ENCODE data around the gene PRPF31.

Gene PRPF31

DNA sequence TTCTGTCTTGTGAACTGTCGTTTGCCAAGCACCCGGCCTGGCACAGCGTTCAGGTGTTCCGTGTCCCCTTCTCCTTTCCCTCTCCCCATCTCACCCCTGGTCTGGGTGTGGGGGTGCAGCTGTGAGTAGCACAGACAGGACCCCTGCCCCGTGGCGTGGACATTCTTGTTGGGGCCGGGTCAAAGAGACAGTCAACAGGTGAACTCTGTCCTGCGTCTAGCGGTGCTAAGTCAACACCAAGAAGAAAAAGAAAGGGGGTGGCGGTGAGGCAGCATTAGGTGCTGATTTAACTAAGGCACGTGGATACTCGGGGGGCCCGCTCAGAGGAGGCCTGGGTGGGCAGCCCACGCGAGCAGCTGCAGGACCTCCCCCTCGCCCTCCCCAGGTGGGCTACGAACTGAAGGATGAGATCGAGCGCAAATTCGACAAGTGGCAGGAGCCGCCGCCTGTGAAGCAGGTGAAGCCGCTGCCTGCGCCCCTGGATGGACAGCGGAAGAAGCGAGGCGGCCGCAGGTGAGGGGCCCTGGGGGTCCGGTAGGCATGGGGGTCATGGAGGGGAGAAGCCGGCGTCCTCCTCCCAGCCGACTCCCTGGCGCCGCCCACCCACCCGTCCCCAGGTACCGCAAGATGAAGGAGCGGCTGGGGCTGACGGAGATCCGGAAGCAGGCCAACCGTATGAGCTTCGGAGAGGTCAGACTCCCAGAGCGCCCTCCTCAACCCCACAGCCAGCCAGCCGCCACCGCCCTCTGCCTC is 12.3 kb downstream of the PRPF31 start:
- FAIRE-seq (no peak), DNase-seq (ENCODE audit: insufficient read length, low spot score) (no peak)
- TF ChIP-seq, protein P1, sequence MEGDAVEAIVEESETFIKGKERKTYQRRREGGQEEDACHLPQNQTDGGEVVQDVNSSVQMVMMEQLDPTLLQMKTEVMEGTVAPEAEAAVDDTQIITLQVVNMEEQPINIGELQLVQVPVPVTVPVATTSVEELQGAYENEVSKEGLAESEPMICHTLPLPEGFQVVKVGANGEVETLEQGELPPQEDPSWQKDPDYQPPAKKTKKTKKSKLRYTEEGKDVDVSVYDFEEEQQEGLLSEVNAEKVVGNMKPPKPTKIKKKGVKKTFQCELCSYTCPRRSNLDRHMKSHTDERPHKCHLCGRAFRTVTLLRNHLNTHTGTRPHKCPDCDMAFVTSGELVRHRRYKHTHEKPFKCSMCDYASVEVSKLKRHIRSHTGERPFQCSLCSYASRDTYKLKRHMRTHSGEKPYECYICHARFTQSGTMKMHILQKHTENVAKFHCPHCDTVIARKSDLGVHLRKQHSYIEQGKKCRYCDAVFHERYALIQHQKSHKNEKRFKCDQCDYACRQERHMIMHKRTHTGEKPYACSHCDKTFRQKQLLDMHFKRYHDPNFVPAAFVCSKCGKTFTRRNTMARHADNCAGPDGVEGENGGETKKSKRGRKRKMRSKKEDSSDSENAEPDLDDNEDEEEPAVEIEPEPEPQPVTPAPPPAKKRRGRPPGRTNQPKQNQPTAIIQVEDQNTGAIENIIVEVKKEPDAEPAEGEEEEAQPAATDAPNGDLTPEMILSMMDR (IDR thresholded peaks at IDR 0.05; ENCODE audit: insufficient read depth, missing control alignments), result no peak

DNA sequence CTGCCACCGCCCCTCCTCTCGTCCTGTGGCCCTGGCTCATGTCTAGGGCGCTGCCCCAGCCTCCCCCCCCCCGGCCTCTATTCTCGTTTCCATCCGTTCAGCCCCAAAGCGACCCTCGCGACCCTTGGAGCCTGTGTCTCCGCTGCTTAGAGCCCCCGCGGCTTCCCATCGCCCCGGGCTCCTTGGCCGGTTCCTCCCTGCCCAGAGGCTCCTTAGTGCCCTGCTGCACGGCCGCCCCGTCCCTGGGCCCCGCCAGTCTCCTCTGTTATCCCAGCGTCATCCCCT is 12.8 kb downstream of the PRPF31 start:
- DNase-seq (ENCODE audit: insufficient read length, low spot score), result no peak
- FAIRE-seq, result no peak
- TF ChIP-seq, protein P1 (IDR thresholded peaks at IDR 0.05; ENCODE audit: insufficient read depth, missing control alignments), result no peak

DNA sequence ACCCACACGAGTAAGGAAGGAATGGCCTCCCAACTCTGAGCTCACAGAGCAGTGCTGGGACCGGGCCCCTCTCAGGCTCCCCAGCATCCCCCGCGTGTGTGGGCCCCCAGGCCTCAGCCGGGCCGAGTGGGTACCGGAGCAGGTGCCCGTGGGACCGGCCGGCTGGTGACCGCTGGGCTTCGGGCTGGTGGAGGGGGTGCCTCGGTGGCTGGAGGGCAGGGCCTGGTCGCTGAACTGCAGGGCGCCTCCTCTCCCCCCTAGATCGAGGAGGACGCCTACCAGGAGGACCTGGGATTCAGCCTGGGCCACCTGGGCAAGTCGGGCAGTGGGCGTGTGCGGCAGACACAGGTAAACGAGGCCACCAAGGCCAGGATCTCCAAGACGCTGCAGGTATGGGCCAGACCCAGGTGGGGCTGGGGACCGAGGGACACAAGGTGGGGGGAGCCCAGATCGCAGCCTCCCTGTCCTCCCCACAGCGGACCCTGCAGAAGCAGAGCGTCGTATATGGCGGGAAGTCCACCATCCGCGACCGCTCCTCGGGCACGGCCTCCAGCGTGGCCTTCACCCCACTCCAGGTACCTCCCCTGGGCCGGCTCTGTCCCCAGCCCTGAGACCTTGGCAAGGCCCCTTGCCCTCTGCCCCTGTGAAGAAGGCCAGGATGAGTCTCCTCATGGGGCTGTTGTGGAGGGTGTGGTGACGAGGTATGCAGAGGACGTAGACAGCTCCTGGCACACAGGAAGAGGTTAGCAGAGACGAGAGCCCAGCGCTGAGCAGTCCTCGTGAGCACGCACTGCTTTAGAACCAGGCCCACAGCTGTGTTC is 13.5 kb downstream of the PRPF31 start:
- no peak for DNase-seq (ENCODE audit: insufficient read length, low spot score)
- TF ChIP-seq, protein P1 (IDR thresholded peaks at IDR 0.05; ENCODE audit: insufficient read depth, missing control alignments), result no peak
- FAIRE-seq, result no peak

DNA sequence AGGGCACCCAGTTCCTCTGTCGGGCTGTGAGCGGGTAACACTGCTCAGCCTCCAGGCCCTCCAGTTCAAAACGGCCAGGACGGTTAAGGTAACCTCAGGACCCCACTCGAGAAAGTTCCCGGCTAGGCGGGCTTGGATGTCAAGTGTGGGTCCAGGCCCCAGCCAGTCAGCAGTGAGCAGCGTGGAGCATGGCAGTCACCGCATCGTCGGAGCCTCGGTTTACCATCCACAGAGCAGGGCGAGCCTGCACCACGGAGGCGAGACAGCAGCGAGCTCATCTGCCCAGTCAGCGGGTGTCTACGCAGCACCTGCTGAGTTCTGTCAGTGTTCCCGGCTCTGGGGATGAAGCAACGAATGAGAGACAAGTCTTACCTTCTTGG is 14.1 kb downstream of the PRPF31 start:
- TF ChIP-seq, protein P1 (IDR thresholded peaks at IDR 0.05; ENCODE audit: insufficient read depth, missing control alignments), result no peak
- FAIRE-seq (no peak), DNase-seq (ENCODE audit: insufficient read length, low spot score) (no peak)

DNA sequence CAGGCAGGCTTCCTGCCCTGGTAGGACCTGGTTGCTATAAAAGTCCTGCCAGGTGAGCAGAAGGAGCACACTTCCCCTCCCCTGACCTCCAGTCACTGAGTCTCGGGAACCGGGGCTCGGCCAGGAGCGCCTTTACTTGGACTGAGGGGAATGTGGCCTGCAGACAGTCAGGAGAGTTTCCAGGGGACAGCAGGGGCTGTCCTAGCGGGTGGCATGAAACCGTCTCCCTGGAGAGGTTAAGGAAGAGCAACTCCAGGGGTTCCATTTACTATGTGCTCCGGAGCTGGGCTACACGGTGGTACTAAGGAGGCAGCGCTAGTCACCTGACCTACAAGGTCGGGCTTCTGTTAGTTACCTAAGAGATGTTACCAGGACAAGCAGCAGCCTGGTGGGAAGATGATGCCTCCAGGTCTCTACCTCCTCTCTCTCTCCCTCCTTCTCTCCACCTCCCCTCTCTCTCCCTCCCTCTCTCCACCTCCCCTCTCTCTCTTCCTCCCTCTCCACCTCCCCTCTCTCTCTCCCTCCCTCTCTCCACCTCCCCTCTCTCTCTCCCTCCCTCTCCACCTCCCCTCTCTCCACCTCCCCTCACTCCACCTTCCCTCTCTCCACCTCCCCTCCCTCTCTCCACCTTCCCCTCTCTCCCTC is 17.9 kb downstream of the PRPF31 start:
- no peak for FAIRE-seq
- TF ChIP-seq, protein P1 (IDR thresholded peaks at IDR 0.05; ENCODE audit: insufficient read depth, missing control alignments), result no peak
- DNase-seq (ENCODE audit: insufficient read length, low spot score), result no peak

DNA sequence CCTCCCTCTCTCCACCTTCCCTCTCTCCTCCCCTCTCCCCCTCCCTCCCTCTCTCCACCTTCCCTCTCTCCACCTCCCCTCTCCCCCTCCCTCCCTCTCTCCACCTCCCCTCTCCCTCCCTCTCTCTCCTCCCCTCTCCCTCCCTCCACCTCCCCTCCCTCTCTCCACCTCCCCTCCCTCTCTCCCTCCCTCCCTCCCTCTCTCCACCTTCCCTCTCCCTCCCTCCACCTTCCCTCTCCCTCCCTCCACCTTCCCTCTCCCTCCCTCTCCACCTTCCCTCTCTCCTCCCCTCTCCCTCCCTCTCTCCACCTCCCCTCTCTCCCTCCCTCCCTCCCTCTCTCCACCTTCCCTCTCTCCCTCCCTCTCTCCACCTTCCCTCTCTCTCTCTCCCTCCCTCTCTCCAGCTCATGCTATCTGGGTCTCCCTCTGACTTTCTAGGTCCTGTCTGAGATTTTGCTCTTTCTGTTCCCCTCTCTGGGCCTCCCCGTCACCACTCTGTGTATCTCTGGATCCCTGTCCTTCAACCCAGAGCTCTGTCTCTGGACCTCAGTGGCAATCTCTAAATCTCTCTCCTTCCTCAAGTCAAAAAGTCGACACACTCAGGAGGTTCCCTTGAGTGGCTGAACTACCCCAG is 18.5 kb downstream of the PRPF31 start:
- DNase-seq (ENCODE audit: insufficient read length, low spot score) (no peak), FAIRE-seq (no peak)
- TF ChIP-seq, protein P1 (IDR thresholded peaks at IDR 0.05; ENCODE audit: insufficient read depth, missing control alignments), result no peak
